Glutamatergic neuron (in vitro differentiated cells): ENCODE results near the gene MOGAT1. TPM values are rescaled to one million over a fixed set of nuclear protein-coding genes. Genes with fewer than 3 reads are reported as not detected.

ENCODE experiments used
- DNase-seq: peaks from one replicate; pipeline ENCODE4 v3.0.0; 2022
- H3K27ac Mint-ChIP-seq: one replicate; pipeline ENCODE4 v1.8.0; 2020; ENCODE audit warnings: mild to moderate bottlenecking, mixed read lengths, inconsistent platforms; ENCODE audit not compliant: unreplicated experiment
- H3K27me3 Mint-ChIP-seq: one replicate; pipeline ENCODE4 v1.8.0; 2020; ENCODE audit warnings: mild to moderate bottlenecking, moderate library complexity, mixed read lengths, inconsistent platforms; ENCODE audit not compliant: unreplicated experiment
- H3K36me3 Mint-ChIP-seq: one replicate; pipeline ENCODE4 v1.8.0; 2020; ENCODE audit warnings: mild to moderate bottlenecking, mixed read lengths, inconsistent platforms; ENCODE audit not compliant: unreplicated experiment
- H3K4me1 Mint-ChIP-seq: one replicate; pipeline ENCODE4 v1.8.0; 2020; ENCODE audit warnings: mild to moderate bottlenecking, low read depth, mixed read lengths, inconsistent platforms; ENCODE audit not compliant: unreplicated experiment
- H3K4me3 Mint-ChIP-seq: one replicate; pipeline ENCODE4 v1.8.0; 2020; ENCODE audit warnings: mild to moderate bottlenecking, mixed read lengths, inconsistent platforms; ENCODE audit not compliant: unreplicated experiment
- H3K9me3 Mint-ChIP-seq: one replicate; pipeline ENCODE4 v1.8.0; 2020; ENCODE audit warnings: mild to moderate bottlenecking, moderate library complexity, mixed read lengths, inconsistent platforms; ENCODE audit not compliant: unreplicated experiment
- total RNA-seq: library from RNA; stranded (reverse); fragmentation: NEBNext Ultra II Directional; extraction: Animal tissue kit (Norgen Biotek cat#: 25700); gene quantifications from one replicate; pipeline ENCODE4 v1.2.1, GENCODE V29; 2021; ENCODE audit not compliant: unreplicated experiment
- TF ChIP-seq, protein P1 (sequence below): fragments of 200-600 bp; sonication (generic); IDR thresholded peaks from one replicate; pipeline ENCODE4 v1.5.0; 2021; ENCODE audit not compliant: partially characterized antibody, unreplicated experiment

The MOGAT1 gene
- total RNA-seq, 1 donor from 2014 or later = not detected

GRCh38 chr2:222738312-222738711 is 66.9 kb downstream of the MOGAT1 start:
- Mint-ChIP-seq H3K4me1 (no peaks in the 10 kb centered on the region), H3K36me3 (no peaks in the 10 kb centered on the region), H3K27me3 (peaks cover 2% of the 10 kb centered on the region), H3K9me3 (peaks cover 5% of the 10 kb centered on the region), H3K4me3 (no peak overlapping the region), H3K27ac (no peak overlapping the region)
- TF ChIP-seq, protein P1, sequence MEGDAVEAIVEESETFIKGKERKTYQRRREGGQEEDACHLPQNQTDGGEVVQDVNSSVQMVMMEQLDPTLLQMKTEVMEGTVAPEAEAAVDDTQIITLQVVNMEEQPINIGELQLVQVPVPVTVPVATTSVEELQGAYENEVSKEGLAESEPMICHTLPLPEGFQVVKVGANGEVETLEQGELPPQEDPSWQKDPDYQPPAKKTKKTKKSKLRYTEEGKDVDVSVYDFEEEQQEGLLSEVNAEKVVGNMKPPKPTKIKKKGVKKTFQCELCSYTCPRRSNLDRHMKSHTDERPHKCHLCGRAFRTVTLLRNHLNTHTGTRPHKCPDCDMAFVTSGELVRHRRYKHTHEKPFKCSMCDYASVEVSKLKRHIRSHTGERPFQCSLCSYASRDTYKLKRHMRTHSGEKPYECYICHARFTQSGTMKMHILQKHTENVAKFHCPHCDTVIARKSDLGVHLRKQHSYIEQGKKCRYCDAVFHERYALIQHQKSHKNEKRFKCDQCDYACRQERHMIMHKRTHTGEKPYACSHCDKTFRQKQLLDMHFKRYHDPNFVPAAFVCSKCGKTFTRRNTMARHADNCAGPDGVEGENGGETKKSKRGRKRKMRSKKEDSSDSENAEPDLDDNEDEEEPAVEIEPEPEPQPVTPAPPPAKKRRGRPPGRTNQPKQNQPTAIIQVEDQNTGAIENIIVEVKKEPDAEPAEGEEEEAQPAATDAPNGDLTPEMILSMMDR = no peak
- no peak for DNase-seq

- peaks cover 2% of the 10 kb centered on the region for H3K27me3 Mint-ChIP-seq
- TF ChIP-seq, protein P1 = no peak
- no peak for DNase-seq
- peaks cover 5% of the 10 kb centered on the region for H3K9me3 Mint-ChIP-seq
- H3K27ac Mint-ChIP-seq = no peak overlapping the region
- H3K36me3 Mint-ChIP-seq = no peaks in the 10 kb centered on the region
- H3K4me3 Mint-ChIP-seq = no peak overlapping the region
- peaks cover 3% of the 10 kb centered on the region for H3K4me1 Mint-ChIP-seq
Observed at GRCh38 chr2:222738809-222739208, 67.4 kb downstream of the MOGAT1 start.

GRCh38 chr2:222739939-222740338 is 68.5 kb downstream of the MOGAT1 start:
- Mint-ChIP-seq H3K9me3 (peaks cover 5% of the 10 kb centered on the region), H3K27me3 (peaks cover 2% of the 10 kb centered on the region), H3K36me3 (no peaks in the 10 kb centered on the region), H3K4me3 (no peak overlapping the region), H3K4me1 (peaks cover 5% of the 10 kb centered on the region), H3K27ac (no peak overlapping the region)
- TF ChIP-seq, protein P1 = no peak
- DNase-seq = no peak

DNA sequence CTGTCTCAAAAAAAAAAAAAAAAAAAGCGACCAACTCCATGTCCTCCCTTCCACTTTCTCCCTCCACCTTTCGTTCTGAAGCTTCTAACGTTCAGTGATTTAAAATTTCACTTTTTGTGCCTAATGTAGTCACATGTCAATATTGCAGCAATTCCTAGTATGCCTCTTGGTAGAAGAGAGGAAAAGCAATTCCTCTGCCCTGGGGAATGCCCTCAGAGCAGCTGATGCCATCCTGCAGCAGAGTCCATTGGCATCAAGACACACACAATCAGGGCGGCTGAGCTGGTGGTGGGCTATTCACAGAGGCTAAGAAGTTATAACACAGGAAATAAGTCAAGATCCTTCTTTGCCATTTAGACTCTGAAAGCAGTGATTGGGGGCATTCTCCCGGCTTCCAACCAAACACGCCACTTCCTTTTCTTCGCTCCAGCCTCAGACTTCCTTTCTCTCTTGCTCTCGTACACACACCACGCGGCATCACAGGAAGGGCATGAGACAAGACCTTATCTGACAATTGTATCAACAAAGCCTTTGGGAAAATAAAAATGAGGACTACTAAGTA is 71.9 kb downstream of the MOGAT1 start:
- H3K4me3 Mint-ChIP-seq = no peak overlapping the region
- TF ChIP-seq, protein P1 = no peak
- H3K4me1 Mint-ChIP-seq = peaks cover 5% of the 10 kb centered on the region
- peaks cover 2% of the 10 kb centered on the region for H3K27me3 Mint-ChIP-seq
- no peaks in the 10 kb centered on the region for H3K36me3 Mint-ChIP-seq
- no peak for DNase-seq
- H3K27ac Mint-ChIP-seq = no peak overlapping the region
- peaks cover 3% of the 10 kb centered on the region for H3K9me3 Mint-ChIP-seq

DNA sequence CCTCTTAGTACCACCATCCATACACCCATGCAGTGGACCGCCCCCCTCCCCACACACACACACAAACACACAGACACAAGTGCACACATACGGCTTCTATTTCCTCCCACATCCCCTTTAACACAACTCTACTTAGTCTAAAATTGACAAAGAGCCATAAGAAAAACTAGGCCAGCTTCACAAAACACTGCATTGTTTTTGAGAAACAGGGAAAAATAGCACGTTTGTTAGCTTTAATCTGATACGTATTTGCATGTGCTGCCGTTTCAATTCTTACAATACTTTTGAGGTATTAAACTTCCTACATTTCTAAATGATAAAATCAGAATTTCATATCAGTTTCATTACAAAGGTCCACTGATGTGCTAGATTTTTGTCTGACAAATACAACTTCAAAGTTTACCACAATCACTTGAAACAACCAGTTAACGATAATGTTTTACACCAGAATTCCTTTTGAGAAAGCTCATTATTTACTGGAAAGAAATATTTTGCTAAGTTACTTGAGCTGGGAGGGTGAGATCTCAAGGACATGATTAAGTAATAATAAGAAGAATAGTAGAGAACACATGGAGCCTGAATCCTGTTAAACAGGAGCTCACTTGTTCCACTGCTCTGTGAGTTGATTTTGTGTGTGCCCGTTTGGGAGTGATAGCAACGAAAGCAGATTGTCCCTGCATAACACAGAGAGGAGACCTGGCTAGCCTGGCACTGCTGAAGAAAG is 74.5 kb downstream of the MOGAT1 start:
- H3K4me3 Mint-ChIP-seq = no peak overlapping the region
- no peaks in the 10 kb centered on the region for H3K9me3 Mint-ChIP-seq
- no peaks in the 10 kb centered on the region for H3K27me3 Mint-ChIP-seq
- H3K27ac Mint-ChIP-seq = no peak overlapping the region
- DNase-seq = no peak
- TF ChIP-seq, protein P1 = no peak
- H3K36me3 Mint-ChIP-seq = no peaks in the 10 kb centered on the region
- peaks cover 5% of the 10 kb centered on the region for H3K4me1 Mint-ChIP-seq
